ENCODE data around the gene SIX3. TPM values are rescaled to one million over a fixed set of nuclear protein-coding genes. Genes with fewer than 3 reads are reported as not detected.

Gene SIX3
- total and polyA plus RNA-seq, 2 donors (not counting 3 experiments of a cell fraction or from before 2014, with no cell fraction given), result not detected

Small RNA genes lying within 50 kb of the gene (small RNA-seq; reads per million reads assigned to genes)
- not detected for gene RF02246 (ENCODE audit: insufficient read depth, insufficient read length, low read depth, low replicate concordance)
- gene RF02247 (ENCODE audit: insufficient read depth, insufficient read length, low read depth, low replicate concordance), result not detected
- gene RF02248 (ENCODE audit: insufficient read depth, insufficient read length, low read depth, low replicate concordance), result not detected
- not detected for gene RF02250 (ENCODE audit: insufficient read depth, insufficient read length, low read depth, low replicate concordance)
- gene RF02251 (ENCODE audit: insufficient read depth, insufficient read length, low read depth, low replicate concordance), result not detected
- gene RF02252 (ENCODE audit: insufficient read depth, insufficient read length, low read depth, low replicate concordance), result not detected

Other genes with a start within 250 kb of the SIX3 start
- gene SIX2, start 67.8 kb downstream of the SIX3 start, total RNA-seq, result 0.24 and 0.32 TPM in 2 replicates
- gene SIX2, start 67.8 kb downstream of the SIX3 start, polyA plus RNA-seq, result 0.45 and 0.54 TPM in 2 replicates